Measurements from ENCODE around the gene ZMYND19. TPM values are rescaled to one million over a fixed set of nuclear protein-coding genes. Genes with fewer than 3 reads are reported as not detected.

Gene ZMYND19
- total and polyA plus RNA-seq, 2 of the 8 experiments (the other 6 are each of a cell fraction or from before 2014, with no cell fraction given): 42.4 to 58.7 TPM

GRCh38 chr9:137630679-137631078, 40.4 kb upstream of the ZMYND19 start:
- FAIRE-seq (no peak), DNase-seq (ENCODE audit: low read depth in 1 of 2, low spot score in 2 of 2) (no peak)
- no peak overlapping the region for H3K56ac ChIP-seq (replicated peaks; ENCODE audit: insufficient read length, low read depth, low read length)
- POLR2A ChIA-PET (ENCODE audit: partially characterized antibody): interaction anchor here (1.2 to 1.9 kb wide), 3 partner anchors 10 to 49 kb away, joined by 3 to 9 read pairs (median 6); partner anchors contain the start of gene EHMT1
- no peak overlapping the region for H2AFZ ChIP-seq (ENCODE audit: low read length)
- H3K18ac ChIP-seq (ENCODE audit: extremely low read depth, low read length): no peak overlapping the region
- H3K23me2 ChIP-seq (ENCODE audit: low read depth, low read length): no peaks in the 10 kb centered on the region
- H2BK120ac ChIP-seq (replicated peaks; ENCODE audit: low read depth, low read length): no peak overlapping the region
- H3K27me3 ChIP-seq (replicated peaks in 1 of 4; ENCODE audit: control insufficient read depth in 3 of 4, extremely low read depth in 1 of 4, insufficient read depth in 3 of 4, low read length in 3 of 4): no peaks in the 10 kb centered on the region
- peaks cover 25% of the 10 kb centered on the region for H3K79me1 ChIP-seq (ENCODE audit: low read depth, low read length)
- H4K5ac ChIP-seq (ENCODE audit: insufficient read length, low read depth, low read length): no peak overlapping the region
- WGBS, 2 experiments (ENCODE audit: extremely low coverage in 1 of 2, insufficient coverage in 1 of 2, insufficient read length in 1 of 2, insufficient replicate concordance in 2 of 2, low coverage in 1 of 2, low lambda C conversion rate in 2 of 2, missing lambda C conversion rate in 1 of 2): 90% methylated on average over 4 of the region's 4 CpGs; no CpG with 5 or more reads in 1 of the 2 experiments
- CTCF ChIA-PET (ENCODE audit: partially characterized antibody): interaction anchor here (0.8 to 1.9 kb wide), 4 partner anchors 9 to 35 kb away, joined by 5 read pairs; no protein-coding TSS in a partner anchor
- TF ChIP-seq, protein P1, sequence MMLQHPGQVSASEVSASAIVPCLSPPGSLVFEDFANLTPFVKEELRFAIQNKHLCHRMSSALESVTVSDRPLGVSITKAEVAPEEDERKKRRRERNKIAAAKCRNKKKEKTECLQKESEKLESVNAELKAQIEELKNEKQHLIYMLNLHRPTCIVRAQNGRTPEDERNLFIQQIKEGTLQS (IDR thresholded peaks at IDR 0.05; ENCODE audit: insufficient read depth, low read depth, low read length): no peak
- TF ChIP-seq SAP30 (IDR thresholded peaks at IDR 0.05; ENCODE audit: insufficient read depth, insufficient replicate concordance, low read length) (no peak), RNF2 (IDR thresholded peaks at IDR 0.05; ENCODE audit: borderline replicate concordance, low read depth, low read length, missing control alignments, poor library complexity, severe bottlenecking) (no peak), ASH2L (IDR thresholded peaks at IDR 0.05; ENCODE audit: low read length) (no peak), HDAC6 (IDR thresholded peaks at IDR 0.05; ENCODE audit: low read depth, low read length) (no peak), EZH2 (IDR thresholded peaks at IDR 0.05; ENCODE audit: low read depth, low read length, severe bottlenecking) (no peak), SIX5 (IDR thresholded peaks at IDR 0.05; ENCODE audit: low read depth, low read length) (no peak), SIRT6 (IDR thresholded peaks at IDR 0.05; ENCODE audit: low read length) (no peak)
- H2BK12ac ChIP-seq (ENCODE audit: low read depth, low read length): no peak overlapping the region
- no peak overlapping the region for H2BK20ac ChIP-seq (ENCODE audit: low read length)
- no peak overlapping the region for H4K91ac ChIP-seq (replicated peaks; ENCODE audit: insufficient read length, low read length)
- no peak overlapping the region for H3K27ac ChIP-seq (ENCODE audit: low read depth, low read length)
- H3K9ac ChIP-seq (replicated peaks in 1 of 4; ENCODE audit: extremely low read depth in 1 of 4, low read depth in 3 of 4, low read length in 3 of 4): peak overlapping the region in 1 of 4 experiments; percentile 18; a peak in 2 of 7 replicates
- H3K9me3 ChIP-seq (ENCODE audit: insufficient read depth in 2 of 2, low read depth in 1 of 2, low read length in 1 of 2): no peaks in the 10 kb centered on the region
- H2BK15ac ChIP-seq (ENCODE audit: low read length): no peak overlapping the region
- no peak overlapping the region for H4K8ac ChIP-seq (ENCODE audit: extremely low read depth, insufficient read depth, low read length)
- H3K4me1 ChIP-seq (replicated peaks in 1 of 4; ENCODE audit: control insufficient read depth in 3 of 4, insufficient read depth in 4 of 4, low read length in 3 of 4): peaks cover 0 to 7% (median 7%) of the 10 kb centered on the region in 4 experiments; a peak in 6 of 7 replicates
- peaks cover 58 to 99% of the 10 kb centered on the region in 2 experiments for H3K79me2 ChIP-seq (ENCODE audit: control insufficient read depth in 1 of 2, insufficient read depth in 2 of 2, low read length in 2 of 2)
- H3K4me3 ChIP-seq (ENCODE audit: extremely low read depth in 1 of 4, insufficient read depth in 2 of 4, low read depth in 3 of 4, low read length in 4 of 4): no peak overlapping the region
- H2BK5ac ChIP-seq (ENCODE audit: low read depth, low read length): no peak overlapping the region
- H3K4ac ChIP-seq (replicated peaks; ENCODE audit: insufficient read length, low read depth, low read length): no peak overlapping the region
- no peak overlapping the region for H2AK5ac ChIP-seq (ENCODE audit: low read depth, low read length)
- H3K23ac ChIP-seq (ENCODE audit: insufficient read length): no peak overlapping the region
- H4K20me1 ChIP-seq (replicated peaks in 1 of 2; ENCODE audit: control insufficient read depth in 1 of 2, insufficient read depth in 2 of 2, low read length in 2 of 2): peaks cover 23 to 25% of the 10 kb centered on the region in 2 experiments
- H3K4me2 ChIP-seq (ENCODE audit: insufficient read depth in 1 of 2, low read depth in 2 of 2, low read length in 2 of 2): no peak overlapping the region
- H3K14ac ChIP-seq (ENCODE audit: insufficient read length): no peak overlapping the region
- no peaks in the 10 kb centered on the region; a peak in 1 of 8 replicates for H3K36me3 ChIP-seq (ENCODE audit: control insufficient read depth in 2 of 4, insufficient read depth in 4 of 4, low read length in 3 of 4)

Measured in H1 (cell line).